C4-2B (cell line): Measurements from ENCODE around the gene PRRT3.

Source experiments
- ZFX ChIP-seq: fragments of 450-650 bp; IDR thresholded peaks from 2 replicates; pipeline ENCODE4 v1.6.1; 2017
- TF ChIP-seq, protein P1 (sequence below): fragments of 450-650 bp; conservative IDR thresholded peaks from 2 replicates; pipeline ENCODE4 v1.5.1; 2017; ENCODE audit warnings: mild to moderate bottlenecking

DNA sequence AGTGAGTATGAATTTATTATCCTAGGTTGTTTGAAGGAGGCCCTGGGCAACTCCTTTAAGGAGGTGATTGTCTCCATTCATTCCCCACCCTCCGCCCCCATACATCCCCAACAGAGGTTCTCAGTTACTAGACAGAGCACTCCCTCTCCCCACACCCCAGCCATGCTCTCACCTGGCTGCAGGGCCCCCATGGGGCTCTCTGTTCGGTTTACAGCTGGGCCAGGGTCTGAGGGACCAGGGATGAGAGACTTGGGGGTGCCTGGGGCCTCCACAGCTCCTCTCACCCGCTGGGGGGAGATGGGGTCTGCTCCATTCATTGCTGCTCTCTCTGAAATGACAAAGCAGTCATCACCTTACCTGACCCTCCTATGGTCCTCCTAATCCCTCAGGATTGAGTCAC, 3.6 kb downstream of the PRRT3 start:
- TF ChIP-seq, protein P1, sequence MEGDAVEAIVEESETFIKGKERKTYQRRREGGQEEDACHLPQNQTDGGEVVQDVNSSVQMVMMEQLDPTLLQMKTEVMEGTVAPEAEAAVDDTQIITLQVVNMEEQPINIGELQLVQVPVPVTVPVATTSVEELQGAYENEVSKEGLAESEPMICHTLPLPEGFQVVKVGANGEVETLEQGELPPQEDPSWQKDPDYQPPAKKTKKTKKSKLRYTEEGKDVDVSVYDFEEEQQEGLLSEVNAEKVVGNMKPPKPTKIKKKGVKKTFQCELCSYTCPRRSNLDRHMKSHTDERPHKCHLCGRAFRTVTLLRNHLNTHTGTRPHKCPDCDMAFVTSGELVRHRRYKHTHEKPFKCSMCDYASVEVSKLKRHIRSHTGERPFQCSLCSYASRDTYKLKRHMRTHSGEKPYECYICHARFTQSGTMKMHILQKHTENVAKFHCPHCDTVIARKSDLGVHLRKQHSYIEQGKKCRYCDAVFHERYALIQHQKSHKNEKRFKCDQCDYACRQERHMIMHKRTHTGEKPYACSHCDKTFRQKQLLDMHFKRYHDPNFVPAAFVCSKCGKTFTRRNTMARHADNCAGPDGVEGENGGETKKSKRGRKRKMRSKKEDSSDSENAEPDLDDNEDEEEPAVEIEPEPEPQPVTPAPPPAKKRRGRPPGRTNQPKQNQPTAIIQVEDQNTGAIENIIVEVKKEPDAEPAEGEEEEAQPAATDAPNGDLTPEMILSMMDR = no peak
- no peak for TF ChIP-seq ZFX
